Activated CD4-positive, alpha-beta T cell treated with anti-CD3 and anti-CD28 coated beads, Interleukin-2, Interleukin-6, amounts not matched to agents 100 ng/mL and 50 ng/mL, durations not matched to agents 16 hours and 8 hours (primary cell): ENCODE data around the gene AGPAT3.

Experiments used
- DNase-seq: peaks from one replicate; pipeline ENCODE4 v3.0.0-alpha.2; 2020

Gene AGPAT3

DNA sequence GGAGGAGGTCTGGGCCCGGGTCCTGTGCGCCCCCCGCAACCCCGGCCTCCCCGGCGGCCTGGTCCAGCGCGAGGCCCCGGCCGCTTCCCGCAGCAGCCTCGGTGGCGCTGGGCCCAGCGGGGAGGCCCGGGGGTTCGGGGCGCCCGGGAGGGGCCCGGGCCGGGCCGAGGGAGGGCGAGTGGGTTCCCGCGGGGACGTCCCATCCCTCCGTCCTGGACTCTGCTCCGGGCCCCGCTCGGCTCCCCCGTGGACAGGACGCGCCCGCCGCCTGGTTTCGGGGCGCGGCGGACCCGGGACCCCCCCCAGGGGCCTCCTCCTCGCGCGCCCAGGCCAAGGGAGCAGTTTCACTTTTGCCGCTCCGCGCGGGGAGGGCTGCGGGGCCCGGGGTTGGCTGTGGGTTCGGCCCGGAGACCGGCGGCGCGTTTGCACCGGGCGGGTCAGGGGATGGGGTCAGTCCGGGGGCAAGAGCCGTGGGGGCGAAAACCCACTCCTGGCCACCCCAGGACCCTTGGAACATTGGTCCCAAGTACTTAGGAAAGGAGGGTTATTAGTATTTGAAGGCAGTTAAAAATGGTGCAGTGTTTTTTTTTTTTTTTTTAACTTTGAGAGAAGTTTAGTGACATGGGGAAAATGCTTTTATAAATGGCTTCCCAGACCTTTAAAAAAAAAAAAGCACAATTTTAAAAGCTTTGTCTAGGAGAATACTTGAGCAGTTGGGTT is 677 bp downstream of the AGPAT3 start:
- peak; percentile 62 for DNase-seq

DNA sequence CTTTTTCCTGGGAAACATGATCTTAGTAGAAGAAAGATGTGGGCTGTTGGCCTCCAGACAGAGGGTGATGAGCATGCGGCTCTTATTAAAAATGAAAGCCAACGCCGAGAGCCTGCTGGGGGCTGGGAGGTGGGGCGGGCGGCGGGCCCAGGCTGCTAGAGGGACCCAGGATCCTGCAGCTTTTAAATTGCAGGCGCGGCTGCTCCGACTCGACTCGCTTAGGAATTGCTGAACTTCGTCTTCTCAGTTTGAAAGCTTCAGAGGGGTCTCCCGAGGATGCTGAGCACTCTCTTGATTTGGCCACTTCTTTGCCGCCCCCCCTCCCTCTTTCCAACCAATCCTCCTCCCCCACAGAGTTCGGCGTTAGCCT is 1.2 kb downstream of the AGPAT3 start:
- peak; percentile 78 for DNase-seq

DNA sequence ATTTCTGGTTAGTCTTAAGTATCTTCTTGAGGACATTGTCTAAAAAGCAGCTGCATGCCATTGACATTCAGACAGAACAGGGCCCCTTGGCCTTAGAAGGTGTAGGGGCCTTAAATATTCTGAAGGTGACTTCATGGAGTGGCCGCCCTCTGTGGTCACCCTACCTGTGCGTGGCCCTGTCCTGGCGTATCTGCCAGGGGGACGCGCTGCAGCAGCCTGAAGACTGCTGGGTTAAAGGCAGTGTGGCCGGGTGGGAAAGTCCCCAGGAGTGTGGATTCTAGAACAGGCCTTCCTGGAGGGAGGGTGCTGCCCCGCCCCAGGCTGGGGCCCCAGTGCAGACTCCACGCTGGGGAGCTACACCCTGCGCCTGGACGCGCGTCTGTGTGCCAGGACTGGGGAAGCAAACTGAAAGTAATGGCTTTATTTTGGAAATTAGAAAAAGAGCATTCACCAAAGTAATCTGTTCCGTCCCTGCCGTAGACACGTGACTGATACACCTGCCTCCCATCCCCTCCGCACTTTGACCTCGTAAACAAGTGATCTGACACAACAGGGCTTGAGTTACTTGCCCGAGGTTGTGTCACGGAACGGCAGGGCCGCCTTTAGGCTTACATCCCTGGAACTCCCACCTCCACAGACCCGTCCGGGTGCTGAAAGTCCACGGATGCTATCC is 1.8 kb downstream of the AGPAT3 start:
- peak; percentile 76 for DNase-seq

DNA sequence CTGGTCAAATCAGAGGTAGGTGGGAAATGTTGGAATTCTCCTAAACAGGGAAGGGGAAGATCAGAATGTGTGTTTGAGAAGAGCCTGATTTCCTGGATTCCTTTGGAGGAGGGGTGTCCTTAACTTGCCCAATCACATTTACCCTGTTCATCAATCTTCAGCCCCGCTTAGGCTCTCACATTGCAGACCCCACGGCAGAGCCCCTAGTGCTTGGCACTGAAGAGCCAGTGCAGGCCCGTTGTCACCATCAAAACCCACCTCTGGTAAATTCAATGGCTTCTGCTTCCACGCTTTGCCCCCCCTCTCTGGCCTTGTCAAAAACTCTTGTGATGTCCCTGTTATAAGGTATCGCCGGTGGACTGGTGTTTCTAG is 2.3 kb downstream of the AGPAT3 start:
- DNase-seq, result no peak

DNA sequence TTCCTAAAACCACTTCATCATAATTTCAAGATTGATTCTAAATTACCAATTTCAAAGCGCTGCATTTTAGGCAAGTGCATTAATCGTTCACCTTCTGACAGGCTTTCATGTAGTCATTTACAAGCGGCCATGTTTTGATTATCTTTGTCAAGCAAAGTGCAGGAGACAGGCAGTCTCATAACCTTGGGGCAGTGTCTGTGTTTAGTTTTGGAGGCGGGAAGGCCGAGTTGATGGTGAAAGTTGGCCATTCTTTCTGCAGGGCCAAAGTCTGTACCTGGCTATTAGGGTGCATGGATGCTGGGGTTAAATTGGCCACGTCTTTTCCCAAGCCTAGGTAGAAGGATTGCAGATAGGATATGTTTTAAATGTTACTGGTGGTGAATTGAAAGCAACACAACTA is 2.9 kb downstream of the AGPAT3 start:
- no peak for DNase-seq

DNA sequence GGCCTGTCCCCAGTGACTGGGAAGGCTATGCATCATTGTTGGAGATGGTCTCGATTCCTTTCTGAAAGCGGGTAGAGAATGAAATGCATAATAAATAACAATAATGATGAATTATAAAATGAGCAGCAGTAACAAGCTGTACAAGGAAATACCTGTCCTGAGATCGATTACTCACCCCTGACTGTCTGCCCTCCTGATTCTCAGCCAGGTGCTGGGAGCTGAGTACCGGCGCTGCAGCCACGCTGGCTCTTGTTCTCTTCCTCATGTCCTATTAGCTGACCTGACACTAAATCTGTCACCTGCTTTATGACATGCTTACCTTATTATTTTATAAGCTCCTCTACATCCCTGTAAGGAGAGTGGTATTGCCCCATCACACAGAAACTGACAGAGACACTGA is 3.4 kb downstream of the AGPAT3 start:
- DNase-seq, result no peak

DNA sequence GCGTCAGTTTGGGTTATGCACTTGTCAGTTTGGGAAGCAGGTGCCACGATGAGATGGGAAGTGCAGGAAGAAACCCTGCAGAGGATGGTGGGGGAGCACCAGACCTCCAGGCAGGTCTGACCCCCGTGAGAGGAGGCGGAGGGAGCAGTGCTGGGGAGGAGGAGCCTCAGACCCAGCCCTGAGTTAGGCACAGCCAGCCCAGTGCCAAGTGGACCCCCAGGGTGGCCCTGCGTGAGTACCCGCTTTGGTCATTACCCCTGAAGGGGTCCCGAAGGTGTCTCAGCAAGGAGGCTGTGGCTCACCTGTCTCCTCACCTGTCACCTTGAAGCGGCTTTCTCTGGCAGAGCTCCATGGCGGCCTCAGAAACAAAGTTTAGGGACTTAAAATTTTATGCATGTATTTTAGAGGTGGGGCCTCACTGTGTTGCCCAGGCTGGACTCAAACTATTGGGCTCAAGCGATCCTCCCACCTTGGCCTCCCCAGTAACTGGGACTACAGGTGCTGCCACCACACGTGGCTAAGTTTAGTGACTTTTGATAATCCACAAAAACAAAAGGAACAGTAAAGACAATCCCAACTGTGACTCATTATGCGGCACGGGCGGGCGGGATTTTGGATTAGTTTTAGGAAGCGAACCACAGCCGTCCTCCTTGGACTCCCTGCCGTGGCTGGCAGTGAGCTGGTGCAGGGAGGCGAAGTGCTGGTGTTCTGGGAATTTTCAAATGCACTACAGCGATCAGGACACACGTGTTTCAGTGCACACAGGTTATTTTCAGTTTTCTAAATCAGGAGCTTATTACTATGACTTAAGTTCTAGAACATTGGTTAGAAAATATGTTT is 4.7 kb downstream of the AGPAT3 start:
- no peak for DNase-seq

DNA sequence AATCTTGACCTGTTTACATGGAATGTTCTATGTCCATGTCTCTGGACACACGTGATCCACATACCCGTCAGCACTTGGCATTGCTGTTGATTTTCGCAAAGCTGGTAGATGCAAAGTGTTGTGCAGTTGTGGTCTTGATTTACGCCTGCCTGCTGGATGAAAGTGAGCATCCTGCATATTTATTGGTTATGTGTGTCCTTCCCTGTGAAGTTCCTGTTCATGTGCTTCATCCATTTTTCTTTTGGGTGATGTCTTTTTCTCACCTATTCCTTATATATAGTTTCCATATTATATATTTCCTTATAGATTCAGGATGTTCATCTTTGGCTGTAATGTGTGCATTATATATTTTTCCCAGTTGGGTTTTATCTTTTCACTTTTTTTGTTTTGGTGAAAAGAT is 6.5 kb downstream of the AGPAT3 start:
- no peak for DNase-seq

DNA sequence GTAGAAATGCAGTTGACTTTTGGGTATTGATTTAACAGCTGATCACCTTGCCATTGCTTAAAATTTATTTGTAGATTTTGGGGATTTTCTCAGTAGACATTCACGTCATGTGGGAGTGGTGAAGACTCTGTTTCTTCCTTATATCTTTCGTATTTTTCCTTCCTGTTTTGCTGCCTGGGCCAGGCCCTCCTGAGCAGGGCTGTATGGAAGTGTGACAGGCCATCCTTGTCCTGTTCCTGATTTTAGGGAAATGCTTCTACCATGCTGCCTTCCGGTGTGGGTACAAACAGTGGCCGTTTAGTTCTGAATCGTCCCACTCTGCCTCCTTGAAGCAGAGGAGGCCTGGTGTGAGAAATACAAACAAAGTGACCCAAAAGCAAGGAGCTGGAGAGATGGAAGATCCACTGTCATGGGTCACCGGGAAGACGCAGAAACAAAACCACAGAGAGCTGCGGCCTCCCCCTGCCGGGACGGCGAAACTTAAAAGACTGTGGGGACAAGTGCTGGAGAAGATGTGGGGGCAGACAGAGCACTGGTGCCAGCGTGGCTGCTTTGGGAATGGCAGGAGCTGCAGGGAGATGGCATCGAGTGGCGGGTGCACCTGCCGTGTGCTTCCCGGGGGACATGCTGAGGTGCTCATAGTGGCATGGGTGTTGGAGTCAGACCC is 7.6 kb downstream of the AGPAT3 start:
- no peak for DNase-seq

DNA sequence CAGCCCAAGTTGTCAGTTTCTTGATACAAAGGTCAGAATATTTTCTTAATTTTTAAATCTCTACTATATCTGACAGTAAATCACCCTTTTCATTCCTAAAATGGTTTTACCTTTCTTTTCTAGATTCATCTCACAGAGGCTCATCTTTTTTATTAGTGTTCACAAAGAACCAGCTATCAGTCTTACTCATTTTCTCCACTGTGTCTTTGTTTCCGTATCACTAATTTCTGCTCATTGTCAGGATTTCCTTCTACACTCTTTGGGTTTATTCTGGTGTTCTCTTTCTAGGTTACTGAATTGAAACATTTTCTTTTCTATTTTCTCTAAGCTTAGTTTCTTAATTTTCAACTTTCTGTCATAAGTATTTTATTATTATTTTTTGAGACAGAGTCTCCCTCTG is 8.7 kb downstream of the AGPAT3 start:
- peak; percentile 49 for DNase-seq

DNA sequence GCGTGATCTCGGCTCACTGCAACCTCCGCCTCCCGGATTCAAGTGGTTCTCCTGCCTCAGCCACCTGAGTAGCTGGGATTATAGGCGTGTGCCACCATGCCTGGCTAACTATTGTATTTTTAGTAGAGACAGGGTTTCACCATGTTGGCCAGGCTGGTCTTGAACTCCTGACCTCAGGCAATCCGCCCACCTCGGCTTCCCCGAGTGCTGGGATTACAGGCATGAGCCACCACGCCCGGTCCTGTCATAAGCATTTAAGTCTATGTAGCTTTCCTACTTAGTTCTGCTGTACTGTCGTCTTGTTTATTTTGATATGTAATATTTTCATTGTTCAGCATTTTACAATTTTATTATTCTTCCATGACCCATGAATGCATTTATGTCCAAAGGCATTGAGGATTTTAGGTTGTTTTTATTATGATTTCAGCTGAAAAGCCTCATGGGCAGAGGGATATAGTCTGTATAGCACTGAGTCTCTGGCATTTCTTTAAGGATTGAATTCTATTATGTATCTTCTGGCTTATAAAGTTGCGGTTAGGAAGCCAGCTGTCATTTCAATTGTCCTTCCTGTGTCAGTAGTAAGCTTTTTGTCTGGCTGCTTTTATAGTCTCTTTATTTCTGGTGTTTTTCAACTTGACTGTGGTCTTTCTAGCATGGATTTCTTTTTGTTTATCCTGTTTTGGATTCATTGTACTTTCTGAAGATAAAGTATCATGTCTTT is 9.2 kb downstream of the AGPAT3 start:
- DNase-seq, result no peak

DNA sequence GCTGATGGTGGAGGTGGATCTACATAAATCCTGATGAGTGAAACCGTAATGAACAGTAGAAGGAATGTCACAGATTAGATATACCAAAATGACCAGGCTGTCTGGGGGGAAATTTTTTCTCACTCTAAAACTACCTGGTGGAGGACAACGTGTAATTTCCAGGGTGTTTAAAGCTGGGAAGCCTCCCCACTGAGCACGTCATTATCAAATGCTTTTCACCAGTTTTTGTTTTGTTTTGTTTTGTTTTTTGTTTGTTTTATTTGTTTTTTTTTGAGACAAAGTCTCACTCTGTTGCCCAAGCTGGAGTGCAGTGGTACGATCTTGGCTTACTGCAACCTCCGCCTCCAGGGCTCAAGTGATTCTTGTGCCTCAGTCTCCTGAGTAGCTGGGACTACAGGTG is 11.6 kb downstream of the AGPAT3 start:
- no peak for DNase-seq

DNA sequence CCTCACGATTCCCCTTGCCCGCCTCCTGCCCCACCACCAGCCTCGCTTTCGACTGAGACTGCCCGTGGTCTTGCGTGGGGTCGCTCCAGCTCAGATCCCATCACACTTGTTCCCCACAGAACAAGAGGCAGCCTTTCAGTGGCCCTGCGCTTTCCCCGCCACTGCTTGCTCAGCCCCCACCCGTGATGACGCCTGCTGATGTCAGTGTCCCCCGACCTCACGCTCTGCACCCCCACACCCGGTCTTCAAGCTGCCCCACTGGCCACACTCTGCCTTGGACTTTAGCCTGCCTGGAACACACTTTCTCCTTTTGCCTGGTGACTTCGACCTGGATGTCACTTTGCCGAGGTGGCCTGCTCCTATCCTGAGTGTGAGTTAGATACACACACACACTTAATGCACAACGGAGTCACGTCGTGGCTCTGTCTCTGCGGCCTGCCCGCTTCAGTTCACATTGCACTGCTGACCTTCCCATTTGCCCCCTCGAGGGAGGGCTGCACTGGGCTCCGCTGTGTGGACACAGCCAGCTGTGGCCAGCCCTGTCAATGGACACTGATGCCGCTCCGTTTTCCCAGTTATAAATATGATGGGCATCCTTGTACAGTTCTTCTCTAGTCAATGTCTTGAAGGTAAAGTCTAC is 13.0 kb downstream of the AGPAT3 start:
- DNase-seq, result no peak

DNA sequence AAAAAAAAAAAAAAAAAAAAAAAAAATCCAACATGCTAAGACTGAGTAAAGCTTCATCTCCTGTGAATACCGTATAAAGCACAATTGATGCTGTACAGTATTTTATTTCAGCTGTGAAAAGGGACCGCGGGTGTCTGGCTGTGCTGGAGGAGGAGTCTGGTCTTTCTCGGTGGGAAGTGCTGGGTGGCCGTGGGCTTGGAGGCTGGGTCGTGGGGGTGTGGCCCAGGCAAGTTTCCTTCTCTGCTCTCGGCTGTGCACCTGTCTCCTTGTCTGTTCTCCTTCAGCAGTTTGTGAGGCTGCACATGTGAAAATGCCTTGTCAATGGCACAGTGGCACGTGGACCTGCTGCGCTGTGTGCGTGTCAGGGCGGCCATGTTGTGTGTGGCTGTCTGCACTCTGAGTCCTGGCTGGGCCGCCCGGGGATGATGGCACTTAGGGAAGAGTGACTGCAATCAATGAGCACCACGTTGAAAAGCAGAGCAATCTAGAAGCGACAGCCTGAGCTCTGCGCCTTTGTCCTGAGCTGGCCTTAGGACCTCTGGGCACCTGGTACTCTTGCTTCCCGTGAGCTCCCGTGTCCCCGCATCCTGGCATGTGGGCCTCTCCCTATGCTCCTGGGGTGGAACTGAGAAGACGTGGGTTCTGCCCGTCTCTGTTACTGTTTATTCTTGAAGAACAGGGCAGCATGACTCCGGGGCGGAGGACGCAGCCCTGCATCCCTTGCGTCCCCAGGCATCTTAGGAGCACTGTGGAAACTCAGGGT is 14.5 kb downstream of the AGPAT3 start:
- no peak for DNase-seq

DNA sequence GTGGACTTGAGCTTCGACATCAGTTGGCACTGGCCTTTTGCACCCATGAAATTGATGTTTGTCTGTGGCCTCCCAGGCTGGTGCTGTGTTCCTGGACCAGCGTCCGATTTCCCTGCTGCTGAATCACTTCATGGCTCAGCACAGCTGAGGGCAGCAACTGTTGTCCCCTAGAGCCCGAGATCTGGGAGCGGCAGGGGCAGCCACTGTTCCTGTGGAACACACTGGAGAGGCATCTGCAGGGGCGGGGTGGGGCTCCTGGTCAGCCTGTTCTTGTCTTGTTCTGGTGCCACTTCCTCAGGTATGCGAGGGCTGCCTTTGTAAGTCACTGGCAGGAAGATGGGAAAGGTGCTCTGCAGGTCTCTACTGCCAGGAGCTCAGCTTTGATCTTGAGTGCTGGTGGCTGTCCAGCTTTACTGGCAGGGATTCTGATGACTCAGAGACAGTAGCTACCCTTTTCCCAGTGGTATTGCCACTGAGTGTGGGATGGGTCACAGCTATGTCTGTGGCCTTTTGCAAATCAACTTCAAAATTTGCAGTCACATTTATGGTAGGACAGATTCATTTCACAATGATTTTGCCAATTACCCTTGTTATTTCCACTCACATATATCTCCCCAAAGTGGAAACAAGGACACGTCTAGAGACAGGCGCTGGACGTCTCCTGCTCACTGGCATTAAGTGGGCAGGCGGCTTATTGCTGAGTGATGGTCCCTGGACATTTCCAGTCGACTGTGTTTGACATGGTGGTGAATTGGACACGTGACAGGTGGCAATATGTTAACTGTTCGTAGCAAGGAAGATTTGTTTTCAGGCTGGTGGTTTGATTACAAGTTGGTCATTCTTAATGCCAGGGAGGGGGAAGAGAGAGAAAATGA is 15.3 kb downstream of the AGPAT3 start:
- no peak for DNase-seq

DNA sequence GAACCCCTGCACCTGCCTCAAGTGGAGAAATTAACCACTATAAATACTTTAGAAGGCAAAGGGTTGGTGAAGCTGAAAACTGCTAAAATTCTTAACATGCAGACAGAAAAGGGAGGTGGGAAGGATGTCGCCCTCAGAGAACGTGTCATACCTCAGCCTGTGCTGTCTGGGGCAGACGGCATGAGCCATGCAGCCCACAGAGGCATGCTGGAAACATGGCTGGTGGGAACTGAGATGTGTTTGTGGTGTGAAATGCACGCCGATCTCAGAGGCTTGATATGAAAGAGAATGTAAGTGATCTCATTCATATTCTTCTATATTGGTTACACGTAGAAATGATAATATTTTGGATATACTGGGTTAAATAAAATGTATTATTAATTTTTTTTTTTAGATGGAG is 16.3 kb downstream of the AGPAT3 start:
- peak; percentile 13 for DNase-seq

DNA sequence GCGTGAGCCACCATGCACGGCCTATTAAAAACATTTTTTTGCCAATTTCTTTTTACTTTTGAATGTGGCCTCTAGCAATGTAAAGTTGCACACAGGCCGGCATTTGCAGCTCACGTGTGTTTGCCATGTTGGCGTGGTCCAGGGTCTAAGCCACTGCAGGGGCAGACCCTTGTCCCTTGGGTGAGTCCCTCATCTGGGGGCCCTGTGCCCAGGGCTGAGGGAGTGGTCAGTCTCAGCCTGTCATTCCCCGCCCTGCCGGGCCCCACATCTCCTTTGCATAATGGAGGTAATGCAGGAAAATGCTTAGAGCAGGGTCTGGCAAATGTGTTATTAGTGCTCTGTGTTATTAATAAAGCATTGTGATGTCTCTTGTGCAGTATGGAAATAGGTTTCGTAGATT is 16.9 kb downstream of the AGPAT3 start:
- no peak for DNase-seq

DNA sequence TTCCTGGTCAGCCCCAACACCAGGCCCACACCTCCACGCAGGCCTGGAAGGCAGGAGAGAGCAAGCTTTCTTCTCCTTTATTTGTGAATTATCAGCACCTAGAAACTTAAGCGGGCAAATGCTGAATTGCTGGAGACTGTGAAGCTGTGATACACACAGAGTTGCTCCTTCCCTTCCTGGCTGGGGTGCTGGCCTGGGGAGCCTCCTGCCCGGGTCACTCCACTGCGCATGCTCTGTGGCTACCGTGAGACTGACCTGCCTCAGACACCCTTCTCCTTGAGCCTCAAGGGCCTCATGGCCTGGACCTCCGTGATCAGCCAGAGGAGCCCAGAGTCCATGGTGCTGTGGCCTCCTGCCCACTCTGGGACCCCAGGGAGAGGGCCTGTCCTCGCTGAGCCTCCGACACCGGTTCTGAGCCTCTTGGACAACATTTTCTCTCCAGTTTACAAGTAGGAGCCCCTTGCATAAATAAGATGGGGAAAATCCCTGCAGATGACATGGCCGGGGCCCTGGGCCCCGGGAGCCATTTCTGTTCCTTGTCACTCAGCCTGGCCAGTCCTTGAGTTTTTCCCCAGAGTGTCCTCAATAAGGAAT is 18.0 kb downstream of the AGPAT3 start:
- DNase-seq, result no peak

DNA sequence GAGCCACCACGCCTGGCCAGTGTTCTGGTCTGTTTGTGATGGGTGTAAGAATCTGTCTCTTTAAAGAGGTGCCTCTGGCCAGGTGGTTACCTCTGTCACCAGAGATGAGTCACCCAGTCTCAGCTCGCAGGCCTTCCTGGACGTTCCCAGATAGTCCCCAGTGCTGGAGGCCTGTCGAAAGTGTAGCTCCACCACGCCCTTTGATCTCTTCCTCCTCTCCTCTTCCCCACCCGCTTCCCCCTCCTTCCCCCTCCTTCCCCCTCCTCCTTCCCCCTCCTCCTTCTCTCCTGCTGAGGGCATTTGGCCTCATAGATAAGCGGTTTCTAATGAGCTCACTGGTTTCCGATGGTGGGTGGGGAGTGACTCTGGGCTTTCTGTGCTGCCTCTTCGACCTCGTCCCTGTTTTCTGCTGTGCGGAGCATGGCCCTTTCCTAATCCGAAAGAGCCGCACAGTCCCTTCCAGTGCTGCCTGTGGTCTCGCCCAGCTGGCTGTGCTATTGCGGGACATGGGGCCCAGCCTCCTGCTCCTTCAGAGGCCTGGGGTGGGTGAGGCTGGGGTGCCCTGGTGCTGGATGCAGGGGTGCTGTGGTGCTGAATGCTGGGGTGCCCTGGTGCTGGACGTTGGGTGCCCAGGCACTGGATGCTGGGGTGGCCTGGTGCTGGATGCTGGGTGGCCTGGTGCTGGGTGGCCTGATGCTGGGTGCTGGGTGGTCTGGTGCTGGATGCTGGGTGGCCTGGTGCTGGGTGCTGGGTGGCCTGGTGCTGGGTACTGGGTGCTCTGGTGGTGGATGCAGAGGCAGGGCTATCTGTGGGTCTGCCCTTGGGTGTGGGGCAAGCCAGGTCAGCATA is 19.2 kb downstream of the AGPAT3 start:
- DNase-seq, result peak; percentile 30
